Liver (tissue), 9 donors: ENCODE data around the gene TMEM266. TPM values are rescaled to one million over a fixed set of nuclear protein-coding genes. Genes with fewer than 3 reads are reported as not detected.

Experiments used
- DNase-seq: peaks from one replicate; pipeline ENCODE4 v3.0.0-alpha.2; 2017; ENCODE audit warnings: low spot score
- H3K27ac ChIP-seq, 2 donors: one replicate each; pipeline ENCODE4 v1.7.0; 2013; ENCODE audit warnings: inconsistent platforms in 2 of 2, low read length in 2 of 2, control low read depth in 1 of 2, low read depth in 1 of 2, mild to moderate bottlenecking in 1 of 2
- H3K27me3 ChIP-seq, 4 donors: one replicate each; pipeline versions ENCODE4 v1.6.1 to v1.7.0; 2013; ENCODE audit warnings: low read length in 3 of 4, inconsistent platforms in 1 of 4, mild to moderate bottlenecking in 1 of 4, moderate library complexity in 1 of 4; ENCODE audit not compliant: control insufficient read depth in 4 of 4, insufficient read depth in 4 of 4
- H3K36me3 ChIP-seq, 4 donors: one replicate each; pipeline versions ENCODE4 v1.6.1 to v1.7.0; 2013; ENCODE audit warnings: low read length in 3 of 4, mild to moderate bottlenecking in 3 of 4, low read depth in 1 of 4, moderate library complexity in 1 of 4; ENCODE audit not compliant: control insufficient read depth in 4 of 4, insufficient read depth in 3 of 4
- H3K4me1 ChIP-seq, 4 donors: one replicate each; pipeline versions ENCODE4 v1.6.1 to v1.7.0; 2013; ENCODE audit warnings: low read length in 3 of 4, mild to moderate bottlenecking in 3 of 4, moderate library complexity in 1 of 4; ENCODE audit not compliant: control insufficient read depth in 4 of 4, insufficient read depth in 4 of 4
- H3K4me3 ChIP-seq, 3 donors: one replicate each; pipeline versions ENCODE4 v1.6.1 to v1.7.0; 2013; ENCODE audit warnings: low read length in 3 of 3, control low read depth in 1 of 3, low read depth in 1 of 3, mild to moderate bottlenecking in 1 of 3
- H3K9ac ChIP-seq, 2 donors: one replicate each; pipeline ENCODE4 v1.7.0; 2013; ENCODE audit warnings: low read length in 2 of 2, mild to moderate bottlenecking in 2 of 2, moderate library complexity in 2 of 2, control low read depth in 1 of 2, low read depth in 1 of 2
- H3K9me3 ChIP-seq, 4 donors: one replicate each; pipeline versions ENCODE4 v1.6.1 to v1.7.0; 2013; ENCODE audit warnings: low read length in 3 of 4; ENCODE audit not compliant: control insufficient read depth in 4 of 4
- EGR1 ChIP-seq, 2 donors: IDR thresholded peaks; 2 replicates each; pipeline ENCODE4 v1.6.1; 2016 to 2018; ENCODE audit warnings: antibody characterized with exemption in 2 of 2, low read depth in 2 of 2
- FOXA1 ChIP-seq: IDR thresholded peaks from 2 replicates; pipeline ENCODE4 v1.6.1; 2016; ENCODE audit warnings: antibody characterized with exemption
- FOXA2 ChIP-seq: IDR thresholded peaks from 2 replicates; pipeline ENCODE4 v1.6.1; 2016; ENCODE audit warnings: antibody characterized with exemption
- GABPA ChIP-seq, 2 donors: IDR thresholded peaks in 1 of 2; conservative IDR thresholded peaks in 1 of 2; 2 replicates each; pipeline ENCODE4 v1.6.1; 2016; ENCODE audit warnings: antibody characterized with exemption in 2 of 2, mild to moderate bottlenecking in 1 of 2, moderate library complexity in 1 of 2
- HNF4A ChIP-seq, 2 donors: conservative IDR thresholded peaks; 2 replicates each; pipeline ENCODE4 v1.6.1; 2016; ENCODE audit warnings: antibody characterized with exemption in 2 of 2, mild to moderate bottlenecking in 2 of 2
- HNF4G ChIP-seq: IDR thresholded peaks from 2 replicates; pipeline ENCODE4 v1.6.1; 2016; ENCODE audit warnings: antibody characterized with exemption
- JUND ChIP-seq, 2 donors: IDR thresholded peaks; 2 replicates each; pipeline ENCODE4 v1.6.1; 2016; ENCODE audit warnings: antibody characterized with exemption in 2 of 2
- NR2F2 ChIP-seq: IDR thresholded peaks from 2 replicates; pipeline ENCODE4 v1.6.1; 2016; ENCODE audit warnings: antibody characterized with exemption
- RAD21 ChIP-seq, 2 donors: IDR thresholded peaks; 2 replicates each; pipeline ENCODE4 v1.6.1; 2016; ENCODE audit warnings: antibody characterized with exemption in 2 of 2, mild to moderate bottlenecking in 2 of 2
- RXRA ChIP-seq, 2 donors: IDR thresholded peaks; 2 replicates each; pipeline ENCODE4 v1.6.1; 2017 to 2018; ENCODE audit warnings: antibody characterized with exemption in 2 of 2, mild to moderate bottlenecking in 1 of 2
- SP1 ChIP-seq: IDR thresholded peaks from 2 replicates; pipeline ENCODE4 v1.6.1; 2018; ENCODE audit warnings: antibody characterized with exemption, mild to moderate bottlenecking
- TAF1 ChIP-seq: conservative IDR thresholded peaks from 2 replicates; pipeline ENCODE4 v1.6.1; 2016; ENCODE audit warnings: antibody characterized with exemption, mild to moderate bottlenecking
- YY1 ChIP-seq: IDR thresholded peaks from 2 replicates; pipeline ENCODE4 v1.6.1; 2016; ENCODE audit warnings: antibody characterized with exemption, mild to moderate bottlenecking
- WGBS: extraction: QIAGEN DNeasy Blood & Tissue Kit; methylation state at CpG from one replicate; pipeline ENCODE4 v1.1.7; 2013; 5-methylcytosine and 5-hydroxymethylcytosine counted together
- polyA plus RNA-seq, 2 donors: library from polyadenylated mRNA; stranded (reverse) in 1 of 2; unstranded in 1 of 2; fragments of 200-250 nt in 1 of 2; fragments of >200 nt in 1 of 2; fragmentation: Nextera tagmentation in 1 of 2; extraction: Ambion mirVana in 1 of 2; gene quantifications; one replicate each; pipeline versions ENCODE4 v1.2.1 to v1.2.3, GENCODE V29; 2013 to 2015
- total RNA-seq, 2 donors: library from RNA; depleted of rRNA; stranded (reverse); fragments of >200 nt; gene quantifications; one replicate each; pipeline ENCODE4 v1.2.3, GENCODE V29; 2014
- TF ChIP-seq, protein P1 (sequence below): IDR thresholded peaks from 2 replicates; pipeline ENCODE4 v1.6.1; 2016; ENCODE audit warnings: antibody characterized with exemption
- TF ChIP-seq, protein P2 (sequence below): IDR thresholded peaks from 2 replicates; pipeline ENCODE4 v1.6.1; 2016; ENCODE audit warnings: antibody characterized with exemption
- TF ChIP-seq, protein P3 (sequence below): fragments of 150-350 bp; IDR thresholded peaks from 2 replicates; pipeline ENCODE4 v1.5.1; 2017; ENCODE audit warnings: improper control_type of control experiment, low read depth, low read length; ENCODE audit not compliant: missing input control
- TF ChIP-seq, protein P4 (sequence below): IDR thresholded peaks from 2 replicates; pipeline ENCODE4 v1.6.1; 2016; ENCODE audit warnings: antibody characterized with exemption, mild to moderate bottlenecking
- TF ChIP-seq, protein P5 (sequence below): IDR thresholded peaks from 2 replicates; pipeline ENCODE4 v1.6.1; 2016; ENCODE audit warnings: antibody characterized with exemption
- donor health status: healthy.
- donor health status: healthy.
- donor health status: healthy.
- donor health status: healthy.
- donor health status: healthy.

Gene TMEM266
- total and polyA plus RNA-seq, 4 donors: 0.25 to 1.3 TPM; not detected in 2

DNA sequence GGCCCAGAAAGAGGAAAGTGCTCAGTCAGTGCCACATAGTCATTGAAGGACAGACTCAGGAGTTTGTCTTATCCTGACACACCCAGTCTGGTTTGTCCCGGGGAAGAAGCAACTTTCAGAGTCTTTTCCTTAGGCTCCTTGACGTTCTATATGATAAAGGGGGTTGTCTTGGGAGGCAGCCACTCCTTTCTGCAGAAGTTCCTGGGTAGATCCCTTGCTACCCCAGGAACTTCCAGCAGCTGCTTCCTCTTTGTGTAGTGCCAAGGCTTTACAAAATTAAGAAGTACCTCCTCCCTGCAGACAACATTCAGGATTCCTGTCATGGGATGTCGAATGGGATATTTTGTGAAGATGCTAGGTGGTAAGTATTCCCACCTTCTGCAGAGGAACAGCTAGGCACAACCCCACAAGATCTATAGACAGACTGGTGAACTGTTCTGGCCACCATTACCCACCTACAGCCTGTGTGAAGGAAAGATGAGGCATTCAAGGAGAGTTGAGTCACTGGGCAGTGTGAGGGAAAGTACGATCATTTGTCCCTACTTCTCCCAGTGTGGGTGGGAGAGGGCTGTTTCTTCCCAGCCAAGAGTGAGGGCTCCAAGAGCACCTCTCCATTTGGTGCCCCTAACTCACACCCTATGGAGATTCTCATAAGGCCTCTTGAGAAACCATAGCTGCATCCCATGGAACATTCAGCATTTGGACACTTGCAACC lies 11.3 kb downstream of the TMEM266 start:
- H3K36me3 ChIP-seq: no peaks in the 10 kb centered on the region
- 85% methylated on average over 4 of the region's 4 CpGs for WGBS
- no peak overlapping the region for H3K4me3 ChIP-seq
- TF ChIP-seq SP1: no peak
- TF ChIP-seq, protein P1, sequence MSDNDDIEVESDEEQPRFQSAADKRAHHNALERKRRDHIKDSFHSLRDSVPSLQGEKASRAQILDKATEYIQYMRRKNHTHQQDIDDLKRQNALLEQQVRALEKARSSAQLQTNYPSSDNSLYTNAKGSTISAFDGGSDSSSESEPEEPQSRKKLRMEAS: no peak
- TF ChIP-seq GABPA (IDR thresholded peaks at IDR 0.05 in 1 of 2, conservative IDR thresholded peaks at IDR 0.05 in 1 of 2): no peak
- no peak for TF ChIP-seq RXRA (IDR thresholded peaks at IDR 0.05)
- TF ChIP-seq EGR1 (IDR thresholded peaks at IDR 0.05; ENCODE audit: low read depth in 2 of 2): no peak
- no peak for TF ChIP-seq NR2F2
- no peak for TF ChIP-seq JUND (IDR thresholded peaks at IDR 0.05)
- no peak overlapping the region for H3K27ac ChIP-seq
- H3K9ac ChIP-seq: no peak overlapping the region
- no peak for DNase-seq
- no peaks in the 10 kb centered on the region for H3K27me3 ChIP-seq
- H3K9me3 ChIP-seq: no peaks in the 10 kb centered on the region
- no peaks in the 10 kb centered on the region for H3K4me1 ChIP-seq

DNA sequence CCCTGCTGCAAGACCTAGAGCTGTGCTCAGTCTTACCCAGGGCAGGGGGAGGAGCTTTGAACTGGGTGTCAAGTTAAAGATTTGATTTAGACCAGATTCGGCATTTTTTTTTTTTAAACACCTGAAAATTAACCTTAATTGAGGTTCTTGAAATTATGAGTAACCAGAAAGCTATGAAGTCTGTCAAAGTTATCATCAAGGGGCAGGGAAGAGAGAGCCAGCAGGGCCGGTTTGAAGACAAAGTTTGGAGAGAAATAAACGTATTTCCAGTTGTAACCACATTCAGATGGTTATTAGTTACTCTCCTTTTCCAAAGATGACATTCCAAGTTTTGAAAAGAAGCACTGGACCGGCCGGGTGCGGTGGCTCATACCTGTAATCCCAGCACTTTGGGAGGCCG lies 12.0 kb downstream of the TMEM266 start:
- H3K9me3 ChIP-seq: no peaks in the 10 kb centered on the region
- no peak overlapping the region for H3K9ac ChIP-seq
- WGBS: 94% methylated on average over 7 of the region's 7 CpGs
- no peaks in the 10 kb centered on the region for H3K4me1 ChIP-seq
- DNase-seq: no peak
- no peaks in the 10 kb centered on the region for H3K36me3 ChIP-seq
- TF ChIP-seq FOXA2 (no peak), NR2F2 (no peak), GABPA (IDR thresholded peaks at IDR 0.05 in 1 of 2, conservative IDR thresholded peaks at IDR 0.05 in 1 of 2) (no peak), FOXA1 (no peak), RXRA (IDR thresholded peaks at IDR 0.05) (no peak), HNF4A (conservative IDR thresholded peaks at IDR 0.05) (no peak), JUND (IDR thresholded peaks at IDR 0.05) (no peak), RAD21 (IDR thresholded peaks at IDR 0.05) (no peak), HNF4G (no peak), YY1 (no peak), SP1 (no peak), TAF1 (no peak), EGR1 (IDR thresholded peaks at IDR 0.05; ENCODE audit: low read depth in 2 of 2) (no peak)
- TF ChIP-seq, protein P2, sequence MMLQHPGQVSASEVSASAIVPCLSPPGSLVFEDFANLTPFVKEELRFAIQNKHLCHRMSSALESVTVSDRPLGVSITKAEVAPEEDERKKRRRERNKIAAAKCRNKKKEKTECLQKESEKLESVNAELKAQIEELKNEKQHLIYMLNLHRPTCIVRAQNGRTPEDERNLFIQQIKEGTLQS: no peak
- TF ChIP-seq, protein P3, sequence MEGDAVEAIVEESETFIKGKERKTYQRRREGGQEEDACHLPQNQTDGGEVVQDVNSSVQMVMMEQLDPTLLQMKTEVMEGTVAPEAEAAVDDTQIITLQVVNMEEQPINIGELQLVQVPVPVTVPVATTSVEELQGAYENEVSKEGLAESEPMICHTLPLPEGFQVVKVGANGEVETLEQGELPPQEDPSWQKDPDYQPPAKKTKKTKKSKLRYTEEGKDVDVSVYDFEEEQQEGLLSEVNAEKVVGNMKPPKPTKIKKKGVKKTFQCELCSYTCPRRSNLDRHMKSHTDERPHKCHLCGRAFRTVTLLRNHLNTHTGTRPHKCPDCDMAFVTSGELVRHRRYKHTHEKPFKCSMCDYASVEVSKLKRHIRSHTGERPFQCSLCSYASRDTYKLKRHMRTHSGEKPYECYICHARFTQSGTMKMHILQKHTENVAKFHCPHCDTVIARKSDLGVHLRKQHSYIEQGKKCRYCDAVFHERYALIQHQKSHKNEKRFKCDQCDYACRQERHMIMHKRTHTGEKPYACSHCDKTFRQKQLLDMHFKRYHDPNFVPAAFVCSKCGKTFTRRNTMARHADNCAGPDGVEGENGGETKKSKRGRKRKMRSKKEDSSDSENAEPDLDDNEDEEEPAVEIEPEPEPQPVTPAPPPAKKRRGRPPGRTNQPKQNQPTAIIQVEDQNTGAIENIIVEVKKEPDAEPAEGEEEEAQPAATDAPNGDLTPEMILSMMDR: no peak
- TF ChIP-seq, protein P4, sequence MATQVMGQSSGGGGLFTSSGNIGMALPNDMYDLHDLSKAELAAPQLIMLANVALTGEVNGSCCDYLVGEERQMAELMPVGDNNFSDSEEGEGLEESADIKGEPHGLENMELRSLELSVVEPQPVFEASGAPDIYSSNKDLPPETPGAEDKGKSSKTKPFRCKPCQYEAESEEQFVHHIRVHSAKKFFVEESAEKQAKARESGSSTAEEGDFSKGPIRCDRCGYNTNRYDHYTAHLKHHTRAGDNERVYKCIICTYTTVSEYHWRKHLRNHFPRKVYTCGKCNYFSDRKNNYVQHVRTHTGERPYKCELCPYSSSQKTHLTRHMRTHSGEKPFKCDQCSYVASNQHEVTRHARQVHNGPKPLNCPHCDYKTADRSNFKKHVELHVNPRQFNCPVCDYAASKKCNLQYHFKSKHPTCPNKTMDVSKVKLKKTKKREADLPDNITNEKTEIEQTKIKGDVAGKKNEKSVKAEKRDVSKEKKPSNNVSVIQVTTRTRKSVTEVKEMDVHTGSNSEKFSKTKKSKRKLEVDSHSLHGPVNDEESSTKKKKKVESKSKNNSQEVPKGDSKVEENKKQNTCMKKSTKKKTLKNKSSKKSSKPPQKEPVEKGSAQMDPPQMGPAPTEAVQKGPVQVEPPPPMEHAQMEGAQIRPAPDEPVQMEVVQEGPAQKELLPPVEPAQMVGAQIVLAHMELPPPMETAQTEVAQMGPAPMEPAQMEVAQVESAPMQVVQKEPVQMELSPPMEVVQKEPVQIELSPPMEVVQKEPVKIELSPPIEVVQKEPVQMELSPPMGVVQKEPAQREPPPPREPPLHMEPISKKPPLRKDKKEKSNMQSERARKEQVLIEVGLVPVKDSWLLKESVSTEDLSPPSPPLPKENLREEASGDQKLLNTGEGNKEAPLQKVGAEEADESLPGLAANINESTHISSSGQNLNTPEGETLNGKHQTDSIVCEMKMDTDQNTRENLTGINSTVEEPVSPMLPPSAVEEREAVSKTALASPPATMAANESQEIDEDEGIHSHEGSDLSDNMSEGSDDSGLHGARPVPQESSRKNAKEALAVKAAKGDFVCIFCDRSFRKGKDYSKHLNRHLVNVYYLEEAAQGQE: no peak
- TF ChIP-seq, protein P1: no peak
- TF ChIP-seq, protein P5, sequence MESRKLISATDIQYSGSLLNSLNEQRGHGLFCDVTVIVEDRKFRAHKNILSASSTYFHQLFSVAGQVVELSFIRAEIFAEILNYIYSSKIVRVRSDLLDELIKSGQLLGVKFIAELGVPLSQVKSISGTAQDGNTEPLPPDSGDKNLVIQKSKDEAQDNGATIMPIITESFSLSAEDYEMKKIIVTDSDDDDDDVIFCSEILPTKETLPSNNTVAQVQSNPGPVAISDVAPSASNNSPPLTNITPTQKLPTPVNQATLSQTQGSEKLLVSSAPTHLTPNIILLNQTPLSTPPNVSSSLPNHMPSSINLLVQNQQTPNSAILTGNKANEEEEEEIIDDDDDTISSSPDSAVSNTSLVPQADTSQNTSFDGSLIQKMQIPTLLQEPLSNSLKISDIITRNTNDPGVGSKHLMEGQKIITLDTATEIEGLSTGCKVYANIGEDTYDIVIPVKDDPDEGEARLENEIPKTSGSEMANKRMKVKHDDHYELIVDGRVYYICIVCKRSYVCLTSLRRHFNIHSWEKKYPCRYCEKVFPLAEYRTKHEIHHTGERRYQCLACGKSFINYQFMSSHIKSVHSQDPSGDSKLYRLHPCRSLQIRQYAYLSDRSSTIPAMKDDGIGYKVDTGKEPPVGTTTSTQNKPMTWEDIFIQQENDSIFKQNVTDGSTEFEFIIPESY: no peak
- H3K4me3 ChIP-seq: no peak overlapping the region
- no peak overlapping the region for H3K27ac ChIP-seq
- no peaks in the 10 kb centered on the region for H3K27me3 ChIP-seq
